Measurements from ENCODE around the gene BCAR1.
"Not testable (repeated sequence)": the region's sequence is repeated elsewhere in the genome, so short reads cannot be mapped to it uniquely, and the experiment has no call there.

The BCAR1 gene, protein sequence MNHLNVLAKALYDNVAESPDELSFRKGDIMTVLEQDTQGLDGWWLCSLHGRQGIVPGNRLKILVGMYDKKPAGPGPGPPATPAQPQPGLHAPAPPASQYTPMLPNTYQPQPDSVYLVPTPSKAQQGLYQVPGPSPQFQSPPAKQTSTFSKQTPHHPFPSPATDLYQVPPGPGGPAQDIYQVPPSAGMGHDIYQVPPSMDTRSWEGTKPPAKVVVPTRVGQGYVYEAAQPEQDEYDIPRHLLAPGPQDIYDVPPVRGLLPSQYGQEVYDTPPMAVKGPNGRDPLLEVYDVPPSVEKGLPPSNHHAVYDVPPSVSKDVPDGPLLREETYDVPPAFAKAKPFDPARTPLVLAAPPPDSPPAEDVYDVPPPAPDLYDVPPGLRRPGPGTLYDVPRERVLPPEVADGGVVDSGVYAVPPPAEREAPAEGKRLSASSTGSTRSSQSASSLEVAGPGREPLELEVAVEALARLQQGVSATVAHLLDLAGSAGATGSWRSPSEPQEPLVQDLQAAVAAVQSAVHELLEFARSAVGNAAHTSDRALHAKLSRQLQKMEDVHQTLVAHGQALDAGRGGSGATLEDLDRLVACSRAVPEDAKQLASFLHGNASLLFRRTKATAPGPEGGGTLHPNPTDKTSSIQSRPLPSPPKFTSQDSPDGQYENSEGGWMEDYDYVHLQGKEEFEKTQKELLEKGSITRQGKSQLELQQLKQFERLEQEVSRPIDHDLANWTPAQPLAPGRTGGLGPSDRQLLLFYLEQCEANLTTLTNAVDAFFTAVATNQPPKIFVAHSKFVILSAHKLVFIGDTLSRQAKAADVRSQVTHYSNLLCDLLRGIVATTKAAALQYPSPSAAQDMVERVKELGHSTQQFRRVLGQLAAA

DNA sequence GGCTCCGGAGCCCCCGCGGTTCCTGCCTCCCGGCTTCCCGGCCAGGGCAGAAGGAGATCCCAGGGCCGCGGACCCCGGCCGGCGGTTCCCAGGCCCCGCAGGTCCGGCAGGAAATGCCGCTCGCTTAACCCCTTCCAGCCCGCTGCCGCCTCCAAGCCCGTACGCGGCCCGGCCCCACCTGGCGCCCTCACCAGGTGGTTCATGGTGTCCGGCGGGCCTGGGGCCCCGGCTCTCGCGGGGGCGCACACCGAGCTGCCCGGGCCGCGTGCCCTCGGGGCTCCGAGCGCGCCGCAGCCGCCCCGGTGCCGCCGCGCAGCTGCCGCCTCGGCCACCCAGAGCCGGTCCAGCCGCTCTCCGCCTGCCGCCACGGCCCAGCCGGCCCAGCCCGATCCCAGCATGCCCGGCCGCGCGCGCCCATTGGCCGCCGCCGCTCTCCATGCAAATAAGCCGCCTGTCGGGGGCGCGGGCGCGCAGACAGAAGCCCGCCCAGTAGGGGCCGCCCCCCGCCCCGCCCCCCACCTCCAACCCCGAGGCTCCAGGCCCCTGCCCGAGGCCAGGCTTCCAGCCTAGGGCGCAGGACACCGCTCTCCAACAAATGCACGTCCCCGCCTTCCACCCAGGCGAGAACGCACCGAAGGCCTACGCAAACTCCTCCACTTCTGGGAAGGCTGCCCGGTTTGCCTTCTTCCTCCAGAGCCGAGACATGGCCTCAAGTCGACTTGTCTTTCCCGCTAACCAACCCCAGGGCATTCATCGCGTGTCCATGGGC is at the start of gene BCAR1:
Gene BCAR1 (minus strand): TSS at position 345 of the 769 bp plus-strand sequence. CDS start 142 bp downstream, at position 203.
- no peak for DNase-seq

DNA sequence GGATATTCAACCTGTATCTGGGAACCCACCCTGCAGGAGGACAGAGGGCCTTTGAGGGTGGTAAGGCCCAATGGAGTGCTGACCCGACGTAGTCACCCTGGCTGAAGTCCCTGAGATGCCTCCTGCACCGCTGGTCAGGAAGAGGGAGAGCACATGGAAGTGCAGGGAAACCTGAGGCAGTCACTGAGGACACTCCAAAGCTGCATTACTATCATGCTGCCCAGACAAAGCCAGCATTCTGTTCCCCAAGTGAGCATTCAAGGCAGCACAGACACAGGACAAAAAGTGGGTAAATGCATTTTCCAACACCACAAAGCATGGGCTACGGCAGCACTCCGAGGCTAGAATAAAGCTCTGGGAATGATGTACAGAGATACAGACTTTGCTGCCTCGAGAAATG is 46.8 kb upstream of the BCAR1 start:
- no peak for DNase-seq

DNA sequence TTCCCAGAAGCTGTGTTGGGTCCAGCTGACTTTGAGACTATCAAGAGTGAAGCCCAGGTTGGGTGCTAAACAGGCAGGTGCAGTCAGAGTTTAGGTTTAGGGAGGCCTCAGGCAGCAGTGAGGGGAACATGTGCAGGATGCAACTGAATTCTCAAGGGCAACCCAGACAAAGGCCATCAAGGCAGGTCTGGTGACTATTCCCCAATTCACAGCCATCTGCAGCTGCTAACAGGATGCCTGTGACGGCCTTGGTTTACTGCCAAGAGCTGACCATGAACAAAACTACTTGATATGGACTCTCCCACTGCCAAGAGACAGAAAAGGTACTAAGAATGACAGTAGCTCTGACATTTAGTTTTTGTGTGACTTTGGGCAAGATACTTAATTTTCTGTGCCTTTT is 45.2 kb upstream of the BCAR1 start:
- DNase-seq: no peak

DNA sequence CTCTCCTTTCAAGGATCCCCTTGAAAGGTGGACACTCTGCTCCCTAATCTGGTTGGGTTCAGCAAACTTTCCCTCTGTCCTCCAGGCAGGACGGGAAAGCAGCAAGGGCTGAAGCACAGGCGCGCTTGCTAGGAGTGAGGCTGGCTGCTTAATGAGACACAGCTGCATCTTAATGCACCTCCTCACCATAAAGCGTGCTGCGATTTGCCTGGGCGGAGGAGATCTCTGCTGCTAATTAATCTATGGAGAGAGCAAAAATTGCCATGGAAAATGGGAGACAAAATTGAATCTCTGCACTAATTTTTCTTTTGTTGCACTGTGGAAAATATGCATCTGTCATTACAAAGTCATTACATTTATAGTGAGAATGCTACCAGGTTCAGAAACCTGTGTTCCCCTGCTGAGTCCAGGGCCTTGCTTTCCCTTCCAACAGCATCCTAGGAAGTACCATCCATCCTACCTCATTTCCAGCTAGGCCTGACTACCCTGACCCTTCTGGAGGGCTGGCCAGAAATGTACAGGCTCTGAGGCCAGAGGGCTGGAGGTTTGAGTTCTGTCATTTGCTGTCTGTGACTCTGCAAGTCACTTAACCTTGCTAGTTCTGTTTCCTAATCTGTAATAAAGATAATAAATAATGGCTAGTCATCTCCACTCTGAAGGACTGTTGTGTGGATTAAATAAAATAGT is 43.5 kb upstream of the BCAR1 start:
- DNase-seq: no peak

DNA sequence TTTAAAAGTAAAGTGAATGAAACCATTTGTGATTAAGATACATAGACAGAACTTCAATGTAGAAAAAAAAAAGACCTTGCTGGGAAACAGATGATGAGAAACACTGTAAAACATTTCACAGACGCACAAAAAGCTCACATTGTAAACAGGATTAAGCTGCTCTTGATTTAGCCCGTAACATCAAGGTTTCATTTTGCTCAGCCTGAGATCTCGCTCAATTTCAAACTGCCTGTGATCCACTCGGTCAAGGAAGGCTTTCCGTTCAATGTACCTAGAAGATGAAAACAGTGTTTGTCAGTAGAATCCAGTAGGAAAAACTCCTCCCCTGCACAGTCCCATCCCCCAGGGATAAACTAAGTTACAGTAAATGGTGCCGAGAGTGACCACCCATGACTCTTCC is 42.3 kb upstream of the BCAR1 start:
- no peak for DNase-seq

DNA sequence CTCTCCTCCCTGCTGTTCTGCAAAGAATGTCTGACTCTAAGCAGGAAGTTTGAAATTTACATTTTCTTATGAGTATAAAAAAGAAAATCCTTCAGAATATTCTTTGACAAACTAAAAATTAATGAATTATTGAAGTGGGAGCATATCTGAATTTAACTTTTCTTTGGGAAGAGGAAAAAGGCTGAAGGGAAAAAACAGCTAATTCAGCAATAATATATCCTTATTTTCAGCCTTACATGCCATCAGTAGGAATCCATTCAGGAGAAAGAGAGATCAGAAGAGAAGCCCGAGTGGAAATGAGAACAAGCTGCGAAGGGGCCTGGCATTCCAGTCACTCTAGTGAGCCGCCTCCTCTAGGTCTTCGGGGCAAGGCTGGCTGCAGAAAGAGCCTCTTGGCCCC is 41.7 kb upstream of the BCAR1 start:
- no peak for DNase-seq

DNA sequence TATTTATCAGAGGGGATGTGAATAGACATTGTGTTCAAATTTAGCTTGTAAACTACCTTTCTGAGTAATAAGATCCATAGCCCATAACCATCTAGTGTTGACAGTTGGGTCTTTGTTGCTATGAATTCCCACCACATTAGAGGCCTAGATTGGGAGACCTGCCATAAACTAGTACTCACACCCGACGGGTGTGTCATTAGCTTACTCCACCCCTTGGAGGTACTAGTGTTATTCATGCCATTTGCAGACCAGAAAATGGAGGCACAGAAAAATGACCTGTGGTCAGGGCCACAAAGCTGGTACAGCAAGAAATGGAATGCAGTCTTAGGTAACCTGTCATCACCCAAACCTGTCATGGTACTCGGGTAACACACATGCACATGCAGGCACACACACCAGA is 41.3 kb upstream of the BCAR1 start:
- no peak for DNase-seq

DNA sequence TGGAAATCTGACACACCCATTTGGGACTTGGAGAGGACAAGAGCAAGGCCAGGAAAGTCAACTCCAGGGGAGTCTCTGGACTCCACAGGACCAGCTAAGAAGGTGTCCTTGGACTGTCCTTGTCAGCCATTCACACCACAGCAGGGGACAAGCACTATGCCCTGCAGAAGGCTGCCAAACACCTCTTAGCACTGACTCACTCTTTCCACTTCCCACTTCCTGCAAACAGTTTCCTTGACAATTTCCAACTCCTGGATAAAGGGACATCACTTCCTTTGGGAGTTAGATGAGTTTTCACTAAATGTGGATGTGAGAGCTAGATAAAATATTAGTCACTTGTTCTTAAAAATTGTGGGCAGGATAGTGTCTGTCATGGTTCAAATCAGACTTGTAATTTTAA is 37.8 kb upstream of the BCAR1 start:
- DNase-seq: no peak

DNA sequence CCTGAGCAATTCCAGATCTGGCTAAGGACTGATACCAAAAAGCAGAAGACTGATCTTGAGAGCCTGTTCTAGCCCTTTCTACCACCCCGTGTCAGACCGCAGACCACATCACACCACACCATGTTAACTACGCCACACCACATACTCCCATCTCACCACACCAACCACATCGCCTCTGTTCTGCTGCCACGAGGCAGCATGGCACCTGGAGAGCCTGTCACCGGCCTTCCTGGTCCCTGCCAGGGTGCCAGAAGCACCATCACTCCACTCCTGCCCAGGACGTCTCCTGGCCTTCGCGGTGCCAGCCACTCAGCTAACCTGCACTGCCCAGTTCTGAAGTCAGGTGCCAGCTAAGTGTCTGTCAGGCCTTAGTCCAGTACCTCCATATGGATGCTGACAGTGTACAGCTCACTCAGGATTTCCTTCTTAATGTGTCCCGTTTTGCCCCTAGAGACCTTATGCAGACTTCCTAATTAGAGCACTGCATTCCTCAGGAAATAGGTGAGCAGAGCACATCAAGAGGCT is 37.2 kb upstream of the BCAR1 start:
- DNase-seq: peak; percentile 52

DNA sequence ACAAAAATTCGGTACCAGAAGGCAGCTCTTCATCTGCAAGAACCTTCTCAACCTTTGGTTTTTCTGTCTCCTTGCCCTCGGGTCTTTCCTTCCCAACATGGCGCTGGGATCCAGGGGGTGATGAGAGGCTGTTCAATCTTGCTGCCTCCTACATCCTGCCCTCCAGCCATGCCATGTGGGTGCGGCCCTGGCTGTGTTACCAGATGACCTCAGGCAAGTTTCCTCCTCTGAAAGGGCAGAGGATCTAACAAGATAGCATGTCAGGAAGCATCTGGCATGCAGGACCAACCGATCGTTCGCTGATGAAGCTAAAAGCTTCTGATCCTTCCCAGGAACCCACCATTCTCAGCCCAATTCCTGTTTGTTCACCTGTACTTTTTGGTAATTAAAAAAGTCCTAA is 36.8 kb upstream of the BCAR1 start:
- DNase-seq: no peak

DNA sequence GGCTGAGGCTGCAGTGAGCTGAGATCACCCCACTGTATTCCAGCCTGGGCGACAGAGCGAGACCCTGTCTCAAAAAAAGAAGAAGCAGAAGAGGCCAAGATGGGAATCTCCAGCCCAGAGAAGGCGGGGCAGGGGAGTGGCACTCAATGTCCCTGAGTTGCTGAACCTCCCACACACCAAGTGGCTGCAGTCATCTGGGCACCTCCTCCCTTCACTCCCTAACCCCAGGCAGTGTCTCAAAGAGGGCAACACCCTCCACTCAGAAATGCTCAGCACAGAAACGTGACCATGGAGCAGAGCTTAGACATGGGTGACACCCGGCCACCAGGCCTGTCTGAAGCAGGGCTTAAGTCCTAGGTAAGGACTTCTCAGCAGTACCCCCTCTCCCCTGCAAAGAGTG is 36.3 kb upstream of the BCAR1 start:
- DNase-seq: no peak

DNA sequence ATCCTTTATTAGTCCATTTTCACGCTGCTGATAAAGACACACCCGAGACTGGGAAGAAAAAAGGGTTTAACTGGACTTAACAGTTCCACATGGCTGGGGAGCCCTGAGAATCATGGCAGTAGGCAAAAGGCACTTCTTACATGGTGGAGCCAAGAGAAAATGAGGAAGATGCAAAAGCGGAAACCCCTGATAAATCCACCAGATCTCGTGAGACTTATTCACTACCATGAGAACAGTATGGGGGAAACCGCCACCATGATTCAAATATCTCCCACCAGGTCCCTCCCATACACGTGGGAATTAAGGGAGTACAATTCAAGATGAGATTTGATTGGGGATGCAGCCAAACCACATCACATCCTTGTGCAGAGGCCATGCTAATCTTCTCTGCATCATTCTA is 35.0 kb upstream of the BCAR1 start:
- no peak for DNase-seq

DNA sequence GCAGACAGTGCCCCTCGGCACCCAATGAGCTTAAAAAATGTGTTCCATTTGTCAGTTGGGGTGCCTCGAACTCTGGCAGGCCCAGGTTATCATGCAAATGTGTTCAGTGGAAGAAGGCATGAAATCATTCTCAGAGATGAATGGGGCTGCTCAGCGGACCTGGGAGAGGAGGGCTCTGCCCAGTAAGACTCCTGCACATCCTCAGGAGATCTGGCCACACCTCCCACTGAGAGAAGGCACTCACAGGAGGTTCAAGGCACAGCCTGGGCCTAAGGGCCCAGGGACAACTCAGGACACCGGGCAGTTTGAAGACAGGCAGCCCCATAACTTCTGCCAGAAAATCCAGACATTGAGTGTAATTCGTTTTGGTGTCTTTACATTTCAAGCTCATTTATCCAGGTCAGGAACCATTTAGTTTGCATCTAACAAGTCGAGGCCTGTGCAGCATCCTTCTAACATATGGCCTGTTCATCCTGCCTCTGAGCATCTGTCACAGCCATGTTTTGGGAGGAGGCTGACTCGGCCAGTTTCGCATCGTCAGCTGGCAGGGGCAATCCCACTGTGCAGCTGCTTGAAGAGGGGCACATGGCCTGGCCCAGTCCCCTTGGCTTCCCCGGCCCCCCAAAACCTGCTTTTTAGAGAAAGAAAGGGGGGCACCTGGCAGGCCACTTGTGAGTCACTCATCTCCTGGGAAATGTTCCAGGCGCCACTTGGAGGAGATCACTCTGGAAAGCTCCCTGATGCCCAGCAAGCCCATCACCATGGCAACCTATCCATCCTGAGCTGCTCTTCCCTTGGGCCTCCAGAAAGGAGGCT is 31.2 kb upstream of the BCAR1 start:
- DNase-seq: no peak

DNA sequence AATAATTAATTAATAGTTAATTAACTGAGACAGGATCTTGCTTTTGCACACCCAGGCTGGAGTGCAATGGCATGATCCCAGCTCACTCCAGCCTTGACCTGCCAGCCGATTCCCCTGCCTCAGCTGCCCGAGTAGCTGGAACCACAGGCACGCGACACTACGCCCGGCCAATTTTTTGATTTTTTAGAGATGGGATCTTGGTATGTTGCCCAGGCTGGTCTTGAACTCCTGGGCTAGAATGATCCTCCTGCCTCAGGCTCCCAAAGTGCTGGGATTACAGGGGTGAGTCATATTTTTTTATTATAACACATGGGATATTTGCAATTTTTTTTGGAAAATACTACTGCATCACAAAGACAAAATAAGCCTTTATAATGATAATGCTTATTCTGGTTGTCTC is 30.4 kb upstream of the BCAR1 start:
- no peak for DNase-seq

DNA sequence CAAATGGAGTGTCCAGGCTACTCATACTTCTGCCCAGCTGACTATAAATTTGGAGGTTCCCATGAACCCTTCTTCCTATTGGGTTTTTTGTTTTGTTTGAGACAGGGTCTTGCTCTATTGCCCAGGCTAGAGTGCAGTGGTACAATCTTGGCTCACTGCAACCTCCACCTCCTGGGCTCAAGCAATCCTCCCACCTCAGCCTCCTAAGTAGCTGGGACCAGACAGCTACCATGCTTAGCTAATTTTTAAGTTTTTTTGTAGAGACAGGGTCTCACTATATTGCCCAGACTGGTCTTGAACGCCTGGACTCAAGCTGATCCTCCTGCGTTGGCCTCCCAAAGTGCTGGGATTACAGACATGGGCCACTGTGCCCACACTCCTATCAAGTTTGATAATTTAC is 29.6 kb upstream of the BCAR1 start:
- DNase-seq: not testable (repeated sequence)

DNA sequence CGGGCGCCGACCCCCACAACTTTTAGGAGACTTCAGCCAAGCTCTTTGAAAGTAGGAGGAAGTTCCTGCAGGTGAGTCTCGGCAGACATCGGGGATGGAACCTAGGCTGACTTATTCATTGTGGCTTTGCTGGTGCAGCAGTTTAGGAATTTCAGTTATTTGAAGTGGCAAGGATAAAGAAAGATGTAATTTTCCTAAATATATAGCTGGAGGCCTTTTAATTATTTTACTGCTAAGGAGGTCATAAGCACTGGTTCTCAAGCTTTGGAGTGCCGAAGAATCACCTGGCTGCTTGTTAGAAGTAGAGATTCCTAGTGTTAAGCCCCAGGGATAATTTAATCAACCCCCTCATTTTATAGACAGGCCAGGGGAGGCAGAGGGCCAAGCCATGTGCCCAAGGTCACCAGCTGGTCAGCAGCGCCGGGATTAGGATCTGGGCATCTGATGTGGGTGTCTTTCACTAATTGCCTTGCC is 28.9 kb upstream of the BCAR1 start:
- DNase-seq: no peak

DNA sequence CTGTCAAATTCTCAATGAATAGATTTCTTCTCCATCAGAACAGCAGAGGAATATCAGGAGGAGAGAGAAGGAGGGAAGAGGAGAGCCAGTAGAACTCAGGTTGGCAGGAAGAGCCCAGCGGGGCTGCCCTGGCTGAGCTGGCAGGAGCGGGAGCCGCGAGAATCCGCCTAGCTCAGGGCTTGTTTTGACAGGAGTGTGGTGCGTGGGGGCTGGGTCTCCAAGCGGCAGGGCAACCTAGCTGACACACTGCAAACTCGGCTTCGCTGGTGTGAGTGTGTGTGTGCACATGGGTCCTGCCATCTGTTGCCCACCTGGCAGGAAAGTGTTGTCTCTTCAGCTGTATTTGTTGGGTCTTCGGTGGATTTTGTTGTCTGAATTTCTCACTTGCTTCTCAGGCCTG is 27.9 kb upstream of the BCAR1 start:
- DNase-seq: no peak

DNA sequence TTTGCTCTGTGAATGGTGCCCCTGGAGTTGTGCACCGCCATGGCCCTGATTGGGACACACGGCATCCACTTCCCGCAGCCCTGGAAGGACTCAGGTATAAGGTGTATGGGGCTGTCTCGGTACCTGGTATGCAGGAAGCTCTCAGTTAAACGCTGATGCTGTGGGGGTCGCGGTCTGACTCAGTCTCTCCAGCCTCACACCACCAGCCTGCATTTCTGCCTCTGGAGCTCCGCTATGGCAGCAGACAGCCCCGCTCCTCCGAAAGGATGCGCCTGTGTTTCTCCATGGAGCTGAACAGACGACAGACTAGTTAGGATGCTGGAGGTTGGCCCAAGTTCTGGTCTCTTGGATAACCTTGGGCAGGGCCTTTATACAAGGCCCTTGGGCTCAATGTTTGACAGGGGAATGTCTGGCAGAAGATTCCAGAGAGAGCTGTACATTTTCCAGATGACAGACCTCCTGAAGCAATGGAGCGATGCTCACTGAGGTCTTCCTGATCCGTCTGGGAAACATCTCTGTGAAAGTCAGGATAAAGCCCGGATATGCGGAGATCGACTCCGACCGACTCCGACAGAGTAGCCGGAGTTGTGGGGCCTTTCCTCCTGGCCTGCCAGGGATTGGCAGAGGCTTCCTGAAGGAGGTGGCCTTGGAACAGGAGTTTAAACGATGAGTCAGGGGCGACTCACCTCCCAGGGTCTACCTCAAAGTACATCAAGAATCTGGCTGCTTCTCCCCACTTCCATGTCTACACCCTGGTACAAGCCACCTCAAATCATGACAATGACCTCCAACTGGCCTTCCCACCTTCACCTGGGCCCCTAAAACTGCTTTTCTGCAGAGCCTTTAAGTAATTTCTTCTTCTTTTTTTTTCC is 21.9 kb upstream of the BCAR1 start:
- DNase-seq: no peak

DNA sequence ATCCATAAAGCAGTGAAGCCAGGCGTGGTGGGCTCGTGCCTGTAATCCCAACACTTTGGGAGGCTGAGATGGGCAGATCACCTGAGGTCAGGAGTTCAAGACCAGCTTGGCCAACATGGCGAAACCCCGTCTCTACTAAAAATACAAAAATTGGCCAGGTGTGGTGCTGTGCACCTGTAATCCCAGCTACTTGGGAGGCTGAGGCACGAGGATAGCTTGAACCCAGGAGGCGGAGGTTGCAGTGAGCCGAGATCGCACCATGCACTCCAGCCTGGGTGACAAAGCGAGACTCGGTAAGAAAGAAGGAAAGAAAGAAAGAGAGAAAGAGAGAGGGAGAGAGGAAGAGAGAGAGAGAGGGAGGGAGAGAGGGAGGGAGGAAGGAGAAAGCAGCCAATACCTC is 21.2 kb upstream of the BCAR1 start:
- not testable (repeated sequence) for DNase-seq

DNA sequence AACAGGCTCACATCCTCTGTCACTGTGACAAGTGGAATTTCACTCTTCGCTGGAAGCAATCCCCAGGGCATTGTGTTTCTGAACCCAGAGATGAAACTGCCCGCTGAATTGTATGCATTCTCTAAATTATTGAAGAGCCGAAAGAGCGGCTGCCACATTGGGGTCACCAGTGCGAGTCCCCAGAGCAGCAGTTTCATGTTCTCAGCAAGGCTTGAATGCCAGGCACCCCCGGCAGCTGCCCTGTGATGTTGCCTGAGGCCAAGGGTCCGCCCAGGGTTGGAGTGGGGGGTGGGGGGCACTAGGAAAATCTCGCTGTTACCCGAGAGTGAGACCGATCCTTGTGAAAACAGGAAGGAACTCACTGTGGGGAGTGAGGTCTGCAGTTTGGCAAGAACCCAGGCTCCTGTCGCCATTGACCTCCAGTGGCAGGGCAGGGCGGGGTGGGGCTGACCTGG is 20.7 kb upstream of the BCAR1 start:
- DNase-seq: no peak
